ENCODE measurements around the gene ALX4.

DNA sequence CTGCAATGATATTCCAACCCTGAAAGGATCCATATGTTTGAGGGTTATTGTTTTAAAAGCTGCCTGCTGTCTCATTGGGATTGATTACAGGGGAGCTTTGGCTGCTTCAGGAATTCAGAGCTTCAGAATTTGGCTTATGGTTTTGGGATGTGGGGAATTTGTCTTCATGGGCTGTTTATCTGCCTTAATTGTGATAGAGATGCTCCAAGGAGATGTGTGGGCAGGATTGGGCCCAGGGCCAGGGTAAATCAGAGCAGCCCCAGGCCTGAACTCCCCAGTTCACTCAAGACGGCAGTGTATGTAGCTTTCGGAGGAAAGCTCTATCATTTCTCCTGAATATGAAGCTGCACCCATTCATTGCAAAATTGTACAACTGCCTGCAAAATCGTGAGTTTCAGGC is 88.5 kb downstream of the ALX4 start:
- no peak for TF ChIP-seq EZH2 (IDR thresholded peaks at IDR 0.05; ENCODE audit: low read length, missing control alignments)
- TF ChIP-seq, protein P1, sequence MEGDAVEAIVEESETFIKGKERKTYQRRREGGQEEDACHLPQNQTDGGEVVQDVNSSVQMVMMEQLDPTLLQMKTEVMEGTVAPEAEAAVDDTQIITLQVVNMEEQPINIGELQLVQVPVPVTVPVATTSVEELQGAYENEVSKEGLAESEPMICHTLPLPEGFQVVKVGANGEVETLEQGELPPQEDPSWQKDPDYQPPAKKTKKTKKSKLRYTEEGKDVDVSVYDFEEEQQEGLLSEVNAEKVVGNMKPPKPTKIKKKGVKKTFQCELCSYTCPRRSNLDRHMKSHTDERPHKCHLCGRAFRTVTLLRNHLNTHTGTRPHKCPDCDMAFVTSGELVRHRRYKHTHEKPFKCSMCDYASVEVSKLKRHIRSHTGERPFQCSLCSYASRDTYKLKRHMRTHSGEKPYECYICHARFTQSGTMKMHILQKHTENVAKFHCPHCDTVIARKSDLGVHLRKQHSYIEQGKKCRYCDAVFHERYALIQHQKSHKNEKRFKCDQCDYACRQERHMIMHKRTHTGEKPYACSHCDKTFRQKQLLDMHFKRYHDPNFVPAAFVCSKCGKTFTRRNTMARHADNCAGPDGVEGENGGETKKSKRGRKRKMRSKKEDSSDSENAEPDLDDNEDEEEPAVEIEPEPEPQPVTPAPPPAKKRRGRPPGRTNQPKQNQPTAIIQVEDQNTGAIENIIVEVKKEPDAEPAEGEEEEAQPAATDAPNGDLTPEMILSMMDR (conservative IDR thresholded peaks at IDR 0.05 in 1 of 2, IDR thresholded peaks at IDR 0.05 in 1 of 2; ENCODE audit: low read depth in 1 of 2, low read length in 2 of 2), result no peak
